H1 (cell line): ENCODE measurements around the gene TNFSF15. TPM values are rescaled to one million over a fixed set of nuclear protein-coding genes. Genes with fewer than 3 reads are reported as not detected.

Experiments used
- CTCF ChIA-PET: fragments of 300-600 bp; sonication (Branson Sonifier 250); formaldehyde crosslinking; loops from one replicate; lab custom pipeline; 2021; ENCODE audit not compliant: partially characterized antibody; lab: Charles Lee
- POLR2A ChIA-PET: fragments of 300-600 bp; sonication (Branson Sonifier 250); formaldehyde crosslinking; loops from one replicate; lab custom pipeline; 2021; ENCODE audit warnings: inconsistent platforms; ENCODE audit not compliant: partially characterized antibody; lab: Charles Lee
- DNase-seq, 2 experiments: peaks; one replicate each; pipeline versions ENCODE4 v3.0.0 to v3.0.0-alpha.2; 2010 to 2022; ENCODE audit warnings: low spot score in 2 of 2, low read depth in 1 of 2, mixed read lengths in 1 of 2
- FAIRE-seq: peaks from 2 replicates; lab custom pipeline; 2011; peaks lifted over from hg19 to GRCh38; lab: Jason Lieb, UNC
- H2AFZ ChIP-seq: 2 replicates; pipeline ENCODE4 v1.8.1; 2012; ENCODE audit warnings: low read length, inconsistent platforms
- H2AK5ac ChIP-seq: 2 replicates; pipeline ENCODE4 v1.6.1; 2013; ENCODE audit warnings: low read depth, low read length
- H2BK120ac ChIP-seq: replicated peaks from 2 replicates; pipeline ENCODE3; 2013; ENCODE audit warnings: low read depth, low read length, inconsistent platforms
- H2BK12ac ChIP-seq: 2 replicates; pipeline ENCODE4 v1.6.1; 2013; ENCODE audit warnings: low read depth, low read length
- H2BK15ac ChIP-seq: 2 replicates; pipeline ENCODE4 v1.6.1; 2013; ENCODE audit warnings: low read length
- H2BK20ac ChIP-seq: 2 replicates; pipeline ENCODE4 v1.6.1; 2013; ENCODE audit warnings: low read length
- H2BK5ac ChIP-seq: 2 replicates; pipeline ENCODE4 v1.6.1; 2013; ENCODE audit warnings: low read depth, low read length
- H3K14ac ChIP-seq: 2 replicates; pipeline ENCODE4 v1.6.1; 2013; ENCODE audit warnings: inconsistent platforms; ENCODE audit not compliant: insufficient read length
- H3K18ac ChIP-seq: 2 replicates; pipeline ENCODE4 v1.6.1; 2013; ENCODE audit warnings: low read length; ENCODE audit errors: extremely low read depth
- H3K23ac ChIP-seq: 2 replicates; pipeline ENCODE4 v1.6.1; 2013; ENCODE audit warnings: inconsistent platforms; ENCODE audit not compliant: insufficient read length
- H3K23me2 ChIP-seq: 2 replicates; pipeline ENCODE4 v1.6.1; 2013; ENCODE audit warnings: low read depth, low read length
- H3K27ac ChIP-seq: 2 replicates; pipeline ENCODE4 v1.6.1; 2011; ENCODE audit warnings: low read depth, low read length, inconsistent platforms
- H3K27me3 ChIP-seq, 4 experiments: replicated peaks in 1 of 4; 1 replicate in 1 of 4; 2 replicates in 3 of 4; pipeline versions ENCODE4 v1.6.1 to v1.8.1; 2011 to 2013; ENCODE audit warnings: low read length in 3 of 4, mild to moderate bottlenecking in 3 of 4, inconsistent platforms in 2 of 4, mixed read lengths in 2 of 4, moderate library complexity in 1 of 4; ENCODE audit not compliant: control insufficient read depth in 3 of 4, insufficient read depth in 3 of 4; ENCODE audit errors: extremely low read depth in 1 of 4
- H3K36me3 ChIP-seq, 4 experiments: 2 replicates each; pipeline versions ENCODE4 v1.6.1 to v1.8.1; 2011 to 2013; ENCODE audit warnings: mild to moderate bottlenecking in 4 of 4, low read length in 3 of 4, moderate library complexity in 2 of 4, control low read depth in 1 of 4, inconsistent platforms in 1 of 4; ENCODE audit not compliant: insufficient read depth in 4 of 4, control insufficient read depth in 2 of 4
- H3K4ac ChIP-seq: replicated peaks from 2 replicates; pipeline ENCODE3; 2013; ENCODE audit warnings: low read length, low read depth, mixed read lengths, inconsistent platforms; ENCODE audit not compliant: insufficient read length
- H3K4me1 ChIP-seq, 4 experiments: replicated peaks in 1 of 4; 1 replicate in 1 of 4; 2 replicates in 3 of 4; pipeline versions ENCODE4 v1.6.1 to v1.8.1; 2011 to 2013; ENCODE audit warnings: low read length in 3 of 4, inconsistent platforms in 2 of 4, mixed read lengths in 1 of 4; ENCODE audit not compliant: insufficient read depth in 4 of 4, control insufficient read depth in 3 of 4
- H3K4me2 ChIP-seq, 2 experiments: 2 replicates each; pipeline versions ENCODE4 v1.6.1 to v1.8.1; 2011 to 2013; ENCODE audit warnings: low read depth in 2 of 2, low read length in 2 of 2, control low read depth in 1 of 2, inconsistent platforms in 1 of 2, mild to moderate bottlenecking in 1 of 2; ENCODE audit not compliant: insufficient read depth in 1 of 2
- H3K4me3 ChIP-seq, 4 experiments: fragments of 200-600, 300-600 bp in 1 of 4; sonication (generic), shearing (Covaris generic), sonication (Bioruptor Twin) in 1 of 4; 2 replicates each; pipeline versions ENCODE4 v1.5.1 to v1.8.1; 2011 to 2016; ENCODE audit warnings: low read length in 4 of 4, low read depth in 3 of 4, control low read depth in 2 of 4, inconsistent platforms in 2 of 4, mild to moderate bottlenecking in 2 of 4, mixed read lengths in 1 of 4, moderate library complexity in 1 of 4; ENCODE audit not compliant: insufficient read depth in 2 of 4; ENCODE audit errors: extremely low read depth in 1 of 4
- H3K56ac ChIP-seq: replicated peaks from 2 replicates; pipeline ENCODE3; 2013; ENCODE audit warnings: low read depth, mild to moderate bottlenecking, mixed read lengths, low read length, inconsistent platforms; ENCODE audit not compliant: insufficient read length
- H3K79me1 ChIP-seq: 2 replicates; pipeline ENCODE4 v1.6.1; 2013; ENCODE audit warnings: low read depth, low read length, control low read depth
- H3K79me2 ChIP-seq, 2 experiments: 2 replicates each; pipeline versions ENCODE4 v1.6.1 to v1.8.1; 2012 to 2013; ENCODE audit warnings: low read length in 2 of 2, mild to moderate bottlenecking in 2 of 2, inconsistent platforms in 1 of 2; ENCODE audit not compliant: insufficient read depth in 2 of 2, control insufficient read depth in 1 of 2
- H3K9ac ChIP-seq, 4 experiments: replicated peaks in 1 of 4; 1 replicate in 1 of 4; 2 replicates in 3 of 4; pipeline versions ENCODE4 v1.6.1 to v1.8.1; 2011 to 2013; ENCODE audit warnings: low read depth in 3 of 4, low read length in 3 of 4, control low read depth in 2 of 4, mild to moderate bottlenecking in 2 of 4, moderate library complexity in 2 of 4, inconsistent platforms in 1 of 4; ENCODE audit errors: extremely low read depth in 1 of 4
- H3K9me3 ChIP-seq, 2 experiments: 2 replicates each; pipeline versions ENCODE4 v1.6.1 to v1.8.1; 2012 to 2013; ENCODE audit warnings: mild to moderate bottlenecking in 2 of 2, moderate library complexity in 2 of 2, control low read depth in 1 of 2, inconsistent platforms in 1 of 2, low read depth in 1 of 2, low read length in 1 of 2, mixed read lengths in 1 of 2; ENCODE audit not compliant: insufficient read depth in 2 of 2
- H4K20me1 ChIP-seq, 2 experiments: replicated peaks in 1 of 2; 2 replicates each; pipeline versions ENCODE3 to v1.8.1; 2011 to 2013; ENCODE audit warnings: inconsistent platforms in 2 of 2, low read length in 2 of 2, mild to moderate bottlenecking in 1 of 2; ENCODE audit not compliant: insufficient read depth in 2 of 2, control insufficient read depth in 1 of 2
- H4K5ac ChIP-seq: 2 replicates; pipeline ENCODE4 v1.6.1; 2013; ENCODE audit warnings: low read length, low read depth, mixed read lengths, inconsistent platforms; ENCODE audit not compliant: insufficient read length
- H4K8ac ChIP-seq: 2 replicates; pipeline ENCODE4 v1.8.0; 2013; ENCODE audit warnings: mild to moderate bottlenecking, moderate library complexity, low read length, inconsistent platforms; ENCODE audit not compliant: insufficient read depth; ENCODE audit errors: extremely low read depth
- H4K91ac ChIP-seq: replicated peaks from 2 replicates; pipeline ENCODE3; 2013; ENCODE audit warnings: low read length, mixed read lengths, inconsistent platforms; ENCODE audit not compliant: insufficient read length
- CTBP2 ChIP-seq: IDR thresholded peaks from 2 replicates; pipeline ENCODE4 v1.7.0; 2011; ENCODE audit warnings: borderline replicate concordance, mild to moderate bottlenecking, moderate library complexity, mixed read lengths, low read length; ENCODE audit not compliant: insufficient read depth, insufficient read length
- EP300 ChIP-seq, 2 experiments: IDR thresholded peaks; 1 replicate in 1 of 2; 2 replicates in 1 of 2; pipeline ENCODE4 v1.6.1; 2011 to 2012; ENCODE audit warnings: low read depth in 2 of 2, low read length in 2 of 2, mild to moderate bottlenecking in 2 of 2, borderline replicate concordance in 1 of 2, inconsistent platforms in 1 of 2, moderate library complexity in 1 of 2
- EZH2 ChIP-seq: fragments of 200-600 bp; sonication (generic); IDR thresholded peaks from 2 replicates; pipeline ENCODE4 v1.7.1; 2012; ENCODE audit warnings: low read depth, mild to moderate bottlenecking, moderate library complexity, low read length, inconsistent platforms; ENCODE audit not compliant: severe bottlenecking
- KDM1A ChIP-seq: fragments of 200-600, 300-600 bp; sonication (generic); IDR thresholded peaks from 2 replicates; pipeline ENCODE4 v1.7.1; 2016; ENCODE audit warnings: mild to moderate bottlenecking, low read length, borderline replicate concordance
- MAFK ChIP-seq: IDR thresholded peaks from 2 replicates; pipeline ENCODE4 v1.6.1; 2012; ENCODE audit warnings: low read depth, mild to moderate bottlenecking, improper control_type of control experiment, low read length
- RAD21 ChIP-seq, 2 experiments: IDR thresholded peaks in 1 of 2; conservative IDR thresholded peaks in 1 of 2; 2 replicates each; pipeline ENCODE4 v1.6.1; 2011; ENCODE audit warnings: low read depth in 2 of 2, low read length in 2 of 2, improper control_type of control experiment in 1 of 2, inconsistent platforms in 1 of 2, mild to moderate bottlenecking in 1 of 2, moderate library complexity in 1 of 2
- SP1 ChIP-seq: IDR thresholded peaks from 2 replicates; pipeline ENCODE4 v1.6.1; 2011; ENCODE audit warnings: low read depth, low read length
- SRF ChIP-seq: IDR thresholded peaks from 2 replicates; pipeline ENCODE4 v1.6.1; 2011; ENCODE audit warnings: mild to moderate bottlenecking, low read depth, low read length, moderate library complexity
- TCF12 ChIP-seq: IDR thresholded peaks from 2 replicates; pipeline ENCODE4 v1.6.1; 2011; ENCODE audit warnings: low read depth, mild to moderate bottlenecking, low read length
- USF2 ChIP-seq: IDR thresholded peaks from 2 replicates; pipeline ENCODE4 v1.6.1; 2011; ENCODE audit warnings: low read length, improper control_type of control experiment
- WGBS, 2 experiments: shearing (Covaris generic) in 1 of 2; methylation state at CpG; one replicate each; pipeline versions ENCODE4 v1.1.6 to v1.1.7; 2013 to 2015; ENCODE audit warnings: low lambda C conversion rate in 2 of 2, mixed read lengths in 2 of 2, inconsistent platforms in 1 of 2, low coverage in 1 of 2, missing lambda C conversion rate in 1 of 2; ENCODE audit not compliant: insufficient replicate concordance in 2 of 2, insufficient coverage in 1 of 2, insufficient read length in 1 of 2; ENCODE audit errors: extremely low coverage in 1 of 2, missing lambda C conversion rate in 1 of 2; 5-methylcytosine and 5-hydroxymethylcytosine counted together
- polyA plus RNA-seq, 7 experiments: library from polyadenylated mRNA; depleted of rRNA in 3 of 7; stranded (reverse) in 5 of 7; unstranded in 2 of 7; fragments of >200 nt in 5 of 7; fragments of 200-250 nt in 2 of 7; gene quantifications; 1 replicate in 5 of 7; 2 replicates in 1 of 7; 4 replicates in 1 of 7; pipeline versions ENCODE4 v1.2.1 to v1.2.3, GENCODE V29; 2011 to 2013; ENCODE audit warnings: missing spikeins in 2 of 7, mixed read lengths in 2 of 7
- total RNA-seq: library from RNA; stranded (reverse); fragmentation: NEBNext Ultra II Directional; extraction: Animal tissue kit (Norgen Biotek cat#: 25700); gene quantifications from 2 replicates; pipeline ENCODE4 v1.2.1, GENCODE V29; 2021

Gene TNFSF15
- total and polyA plus RNA-seq, 2 of the 8 experiments (the other 6 are each of a cell fraction or from before 2014, with no cell fraction given) = 0.09 to 0.17 TPM

- Histone ChIP-seq H3K36me3 (no peaks in the 10 kb centered on the region), H3K18ac (no peak overlapping the region), H2AFZ (no peak overlapping the region), H3K56ac (no peak overlapping the region), H3K9ac (no peak overlapping the region), H4K5ac (no peak overlapping the region), H2BK15ac (no peak overlapping the region), H3K79me1 (no peaks in the 10 kb centered on the region), H2AK5ac (no peak overlapping the region), H3K23ac (no peak overlapping the region), H3K9me3 (no peaks in the 10 kb centered on the region), H2BK5ac (no peak overlapping the region), H4K8ac (no peak overlapping the region), H4K20me1 (no peaks in the 10 kb centered on the region), H3K27me3 (no peaks in the 10 kb centered on the region), H4K91ac (no peak overlapping the region), H3K14ac (no peak overlapping the region), H3K4me3 (no peak overlapping the region), H2BK12ac (no peak overlapping the region), H2BK20ac (no peak overlapping the region), H3K27ac (no peak overlapping the region), H3K4ac (no peak overlapping the region), H3K79me2 (no peaks in the 10 kb centered on the region), H3K4me1 (no peaks in the 10 kb centered on the region; a peak in 1 of 7 replicates), H3K4me2 (no peak overlapping the region), H3K23me2 (no peaks in the 10 kb centered on the region), H2BK120ac (no peak overlapping the region)
- FAIRE-seq (no peak), DNase-seq (no peak)
- 94% methylated on average over 3 of the region's 3 CpGs; no CpG with 5 or more reads in 1 of the 2 experiments for WGBS, 2 experiments
- ChIA-PET CTCF (interaction anchor here (0.6 to 2.0 kb wide), 7 partner anchors 9 to 120 kb away, joined by 3 to 8 read pairs (median 3); no protein-coding TSS in a partner anchor), POLR2A (no interaction called here)
- TF ChIP-seq RAD21 (IDR thresholded peaks at IDR 0.05 in 1 of 2, conservative IDR thresholded peaks at IDR 0.05 in 1 of 2; ENCODE audit: low read depth in 2 of 2, low read length in 2 of 2) = no peak
- no peak for TF ChIP-seq SP1
- TF ChIP-seq EP300 (IDR thresholded peaks at IDR 0.05; ENCODE audit: borderline replicate concordance in 1 of 2, low read depth in 2 of 2, low read length in 2 of 2) = no peak
- no peak for TF ChIP-seq SRF
- TF ChIP-seq EZH2 = no peak
- TF ChIP-seq MAFK = no peak
- no peak for TF ChIP-seq USF2
- no peak for TF ChIP-seq CTBP2
- TF ChIP-seq TCF12 = no peak
- TF ChIP-seq KDM1A = no peak
Observed at GRCh38 chr9:114853071-114853855, 47.4 kb upstream of the TNFSF15 start.
